Stomach (tissue), 4 donors: ENCODE measurements around the gene ESCO1.

Experiments
- CTCF ChIP-seq, 7 experiments: fragments of 450-650 bp in 4 of 7; fragments of 200-600 bp in 3 of 7; sonication (generic) in 3 of 7; IDR thresholded peaks; one replicate each; pipeline ENCODE4 v1.5.1; 2016 to 2019; ENCODE audit warnings: antibody characterized with exemption in 7 of 7, control low read depth in 2 of 7, mild to moderate bottlenecking in 1 of 7
- EP300 ChIP-seq: sonication (generic); formaldehyde crosslinking; IDR thresholded peaks from one replicate; pipeline ENCODE4 v1.6.1; 2017; ENCODE audit warnings: antibody characterized with exemption
- POLR2A ChIP-seq, 4 donors: fragments of 450-650 bp; IDR thresholded peaks; one replicate each; pipeline ENCODE4 v1.6.1; 2016; ENCODE audit warnings: antibody characterized with exemption in 4 of 4, control low read depth in 2 of 4, mild to moderate bottlenecking in 1 of 4, moderate library complexity in 1 of 4
- POLR2AphosphoS5 ChIP-seq, 3 donors: sonication (generic); formaldehyde crosslinking; IDR thresholded peaks; one replicate each; pipeline ENCODE4 v1.6.1; 2016; ENCODE audit warnings: antibody characterized with exemption in 3 of 3

GRCh38 chr18:21584391-21584790 lies 16.1 kb downstream of the ESCO1 start:
- TF ChIP-seq CTCF (IDR thresholded peaks at IDR 0.05) (no peak), EP300 (no peak), POLR2A (IDR thresholded peaks at IDR 0.05) (no peak), POLR2AphosphoS5 (IDR thresholded peaks at IDR 0.05) (no peak)
